HG03097 (cell line): Measurements from ENCODE around the gene CAND2.

Experiments
- ATAC-seq: cut with Tn5 transposase; IDR thresholded peaks from one replicate; pipeline ENCODE4 v1.9.1; 2021; ENCODE audit not compliant: unreplicated experiment, low FRiP score

CAND2 gene

DNA sequence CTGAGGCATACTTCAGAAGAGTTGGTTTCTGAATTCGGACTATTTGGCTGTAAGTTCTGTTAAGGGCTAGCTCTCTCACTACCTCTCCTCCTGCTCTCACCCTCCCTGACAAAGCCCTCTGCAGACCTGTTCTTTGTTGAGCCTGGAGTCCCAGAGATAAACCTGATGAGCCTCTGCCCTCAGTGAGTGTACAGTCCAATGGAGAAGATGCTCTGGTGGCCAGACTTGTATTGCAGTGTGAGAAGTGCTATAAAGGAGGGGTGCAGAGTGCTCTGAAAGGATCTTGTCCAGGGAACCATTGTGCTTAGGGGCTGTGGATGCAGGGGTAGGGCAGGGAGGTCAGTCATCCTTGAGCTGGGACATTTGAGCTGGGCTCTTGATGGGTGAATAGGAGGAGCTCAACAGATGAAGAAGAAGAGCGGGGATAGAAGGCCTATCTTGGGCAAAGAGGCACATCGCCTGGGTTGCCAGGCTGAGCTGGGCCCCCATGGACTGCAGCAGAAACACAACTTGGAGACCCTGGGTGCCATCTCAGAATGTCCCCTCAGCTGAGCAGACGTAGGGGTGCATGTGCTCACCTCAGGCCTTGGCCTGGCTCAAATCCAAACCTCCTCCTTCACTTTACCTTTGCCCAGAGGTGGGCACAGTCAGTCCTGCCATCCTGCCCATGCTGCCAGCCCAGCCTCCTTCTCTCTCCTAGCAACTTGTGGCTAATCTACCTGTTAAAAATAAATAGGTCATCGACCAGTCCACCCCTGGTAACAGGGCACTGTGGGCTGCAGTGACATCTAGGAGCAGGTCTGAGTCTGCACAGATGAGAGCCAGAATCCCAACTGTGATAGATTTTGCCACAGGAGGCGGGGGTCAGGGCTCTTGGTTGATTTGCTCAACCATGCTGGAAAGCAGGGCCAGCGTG, 3.3 kb downstream of the CAND2 start:
- ATAC-seq: no peak

GRCh38 chr3:12803371-12803770, 6.9 kb downstream of the CAND2 start:
- no peak for ATAC-seq

GRCh38 chr3:12807066-12807465, 10.6 kb downstream of the CAND2 start:
- no peak for ATAC-seq

GRCh38 chr3:12807601-12808359, 11.3 kb downstream of the CAND2 start:
- no peak for ATAC-seq

- no peak for ATAC-seq
Measured at GRCh38 chr3:12808587-12808986, 12.1 kb downstream of the CAND2 start.

DNA sequence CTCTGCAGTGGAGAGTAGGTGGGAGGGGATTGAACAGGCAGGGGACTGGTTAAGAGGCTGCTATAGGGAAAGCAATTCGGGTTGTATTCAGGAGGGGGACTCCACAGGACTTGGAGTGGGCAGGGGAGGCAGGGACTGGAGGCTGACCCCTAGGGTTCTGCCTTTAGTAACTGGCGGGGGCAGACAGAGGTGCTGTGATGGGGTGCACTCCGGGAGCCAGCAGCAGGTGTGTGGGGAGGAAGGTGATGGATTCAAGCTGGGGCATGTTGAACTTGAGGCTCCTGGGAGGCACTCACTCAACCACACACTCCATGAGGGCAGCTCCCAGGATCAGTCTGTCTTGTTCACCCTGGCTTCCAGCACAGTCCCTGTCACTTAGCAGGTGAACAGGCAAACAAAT, 12.5 kb downstream of the CAND2 start:
- no peak for ATAC-seq

GRCh38 chr3:12809435-12809834, 13.0 kb downstream of the CAND2 start:
- ATAC-seq: no peak

DNA sequence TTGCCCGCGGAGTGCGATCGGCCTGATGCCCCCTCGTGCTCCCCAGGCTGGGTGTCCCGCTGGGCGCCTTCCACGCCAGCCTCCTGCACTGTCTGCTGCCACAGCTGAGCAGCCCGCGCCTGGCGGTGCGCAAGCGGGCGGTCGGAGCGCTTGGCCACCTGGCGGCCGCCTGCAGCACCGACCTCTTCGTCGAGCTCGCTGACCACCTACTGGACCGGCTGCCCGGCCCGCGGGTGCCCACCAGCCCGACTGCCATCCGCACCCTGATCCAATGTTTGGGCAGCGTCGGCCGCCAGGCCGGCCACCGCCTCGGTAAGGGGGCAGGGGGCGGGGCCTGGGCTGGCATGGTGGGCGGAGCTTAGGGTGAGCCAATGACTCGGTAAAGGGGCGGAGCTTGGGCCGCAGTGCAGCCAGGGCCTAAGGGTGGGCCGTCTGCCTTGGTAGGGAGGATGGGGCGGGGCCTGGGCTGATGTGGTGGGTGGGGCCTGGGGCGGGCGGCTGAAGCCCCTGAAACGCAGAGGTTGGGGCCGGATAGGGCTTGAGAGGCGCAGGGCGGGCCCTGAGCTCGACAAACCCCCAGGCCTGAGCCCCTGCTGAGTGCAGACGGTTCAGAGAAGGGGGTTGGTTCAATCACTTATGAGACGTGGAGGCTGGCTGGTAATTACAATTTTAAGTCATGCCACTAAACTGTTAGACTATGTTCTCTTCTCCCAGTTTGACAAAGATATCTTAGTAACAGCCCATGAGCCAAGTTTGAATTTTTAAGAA, 13.7 kb downstream of the CAND2 start:
- peak; percentile 93 for ATAC-seq

DNA sequence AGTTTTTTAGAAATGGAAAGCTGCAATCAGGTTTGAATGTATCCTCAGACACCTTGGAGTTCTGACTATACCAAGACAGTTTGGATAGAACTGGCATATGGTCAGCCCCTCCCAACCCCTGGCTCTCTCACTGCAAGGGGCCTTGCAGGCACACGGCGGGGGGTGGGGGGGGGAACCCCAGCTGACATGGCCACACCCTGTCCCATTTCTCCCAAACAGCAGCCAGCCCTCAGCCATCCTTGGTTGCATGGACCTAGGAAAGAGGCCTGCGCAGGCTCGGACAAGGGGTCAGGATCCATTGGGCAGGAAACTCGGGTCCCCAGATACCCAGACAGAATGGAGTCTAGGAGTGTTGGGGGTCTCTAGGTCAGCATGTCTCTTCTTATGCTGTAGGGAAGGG, 14.5 kb downstream of the CAND2 start:
- ATAC-seq: no peak

DNA sequence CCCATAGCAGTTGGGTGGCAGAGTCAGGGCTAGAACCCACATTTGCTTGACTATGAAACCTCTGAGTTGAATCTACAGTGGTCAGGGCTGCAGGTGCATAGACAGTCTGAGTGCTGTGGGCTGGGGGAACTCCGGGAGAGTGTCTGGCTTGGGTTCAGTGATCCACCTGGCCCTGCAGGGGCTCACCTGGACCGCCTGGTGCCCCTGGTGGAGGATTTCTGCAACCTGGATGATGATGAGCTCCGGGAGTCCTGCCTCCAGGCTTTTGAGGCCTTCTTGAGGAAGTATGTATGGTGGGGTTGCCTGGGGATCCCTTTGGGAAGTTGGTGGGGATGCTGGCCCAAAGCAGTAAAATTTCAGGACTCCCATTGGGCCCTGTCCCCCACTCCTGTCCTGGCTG, 16.3 kb downstream of the CAND2 start:
- no peak for ATAC-seq

GRCh38 chr3:12813967-12814366, 17.5 kb downstream of the CAND2 start:
- ATAC-seq: no peak

GRCh38 chr3:12815078-12815477, 18.6 kb downstream of the CAND2 start:
- no peak for ATAC-seq

DNA sequence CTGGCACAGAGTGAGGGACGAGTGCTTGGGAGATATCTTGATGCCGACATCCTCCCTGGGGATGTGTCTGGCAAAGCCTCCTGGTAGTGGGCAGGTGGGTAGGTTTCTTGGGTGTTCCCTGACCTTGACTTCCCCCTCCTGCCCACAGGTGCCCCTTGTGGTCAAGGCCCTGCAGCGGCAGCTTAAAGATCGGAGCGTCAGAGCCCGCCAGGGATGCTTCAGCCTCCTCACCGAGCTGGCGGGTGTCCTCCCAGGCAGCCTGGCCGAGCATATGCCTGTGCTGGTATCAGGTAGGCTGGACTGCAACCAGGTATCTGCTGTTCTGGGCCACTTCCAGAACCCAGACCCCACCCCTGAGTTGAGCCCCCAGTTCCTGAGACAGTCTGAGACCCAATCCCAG, 19.2 kb downstream of the CAND2 start:
- ATAC-seq: no peak

DNA sequence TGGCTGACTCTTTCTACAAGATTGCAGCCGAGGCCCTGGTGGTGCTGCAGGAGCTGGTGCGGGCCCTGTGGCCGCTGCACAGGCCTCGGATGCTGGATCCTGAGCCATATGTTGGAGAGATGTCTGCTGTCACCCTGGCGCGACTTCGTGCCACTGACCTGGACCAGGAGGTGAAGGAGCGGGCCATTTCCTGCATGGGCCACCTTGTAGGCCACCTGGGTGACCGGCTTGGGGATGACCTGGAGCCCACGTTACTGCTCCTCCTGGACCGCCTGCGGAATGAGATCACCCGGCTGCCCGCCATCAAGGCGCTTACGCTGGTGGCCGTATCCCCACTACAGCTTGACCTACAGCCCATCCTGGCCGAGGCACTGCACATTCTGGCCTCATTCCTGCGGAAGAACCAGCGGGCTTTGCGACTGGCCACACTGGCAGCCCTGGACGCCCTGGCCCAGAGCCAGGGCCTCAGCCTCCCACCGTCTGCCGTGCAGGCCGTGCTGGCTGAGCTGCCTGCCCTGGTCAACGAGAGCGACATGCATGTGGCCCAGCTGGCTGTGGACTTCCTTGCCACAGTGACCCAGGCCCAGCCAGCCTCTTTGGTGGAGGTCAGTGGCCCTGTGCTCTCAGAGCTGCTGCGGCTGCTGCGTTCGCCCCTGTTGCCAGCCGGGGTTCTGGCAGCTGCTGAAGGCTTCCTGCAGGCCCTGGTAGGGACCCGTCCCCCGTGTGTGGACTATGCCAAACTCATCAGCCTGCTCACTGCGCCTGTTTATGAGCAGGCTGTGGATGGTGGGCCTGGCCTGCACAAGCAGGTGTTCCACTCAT, 20.3 kb downstream of the CAND2 start:
- no peak for ATAC-seq

DNA sequence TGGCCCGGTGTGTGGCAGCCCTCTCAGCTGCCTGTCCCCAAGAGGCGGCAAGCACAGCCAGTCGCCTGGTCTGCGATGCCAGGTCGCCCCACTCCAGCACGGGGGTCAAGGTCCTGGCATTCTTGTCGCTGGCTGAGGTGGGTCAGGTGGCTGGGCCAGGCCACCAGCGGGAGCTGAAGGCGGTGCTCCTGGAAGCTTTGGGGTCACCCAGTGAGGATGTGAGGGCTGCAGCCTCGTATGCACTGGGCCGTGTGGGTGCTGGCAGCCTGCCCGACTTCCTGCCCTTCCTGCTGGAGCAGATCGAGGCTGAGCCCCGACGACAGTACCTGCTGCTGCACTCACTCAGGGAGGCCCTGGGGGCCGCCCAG, 20.8 kb downstream of the CAND2 start:
- ATAC-seq: no peak

DNA sequence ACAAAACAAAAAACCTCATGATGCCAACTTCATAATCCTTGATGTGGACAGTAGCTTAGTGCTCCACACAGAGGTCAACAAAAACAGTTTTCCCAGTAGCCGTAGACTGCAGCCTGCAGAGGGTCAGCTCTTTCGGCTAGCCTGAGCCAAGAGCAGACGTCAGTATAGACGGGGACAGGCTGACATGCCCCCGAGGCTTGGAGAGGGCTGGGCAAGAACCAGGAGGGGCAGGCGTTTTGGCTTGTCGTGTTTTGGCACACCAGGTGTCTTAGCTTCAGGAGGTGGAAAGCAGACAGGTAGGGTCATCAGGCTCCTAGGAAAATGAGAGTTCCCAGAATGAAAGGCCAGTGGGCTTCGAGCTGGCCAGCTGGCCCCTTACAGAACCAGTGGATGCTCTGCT, 21.8 kb downstream of the CAND2 start:
- no peak for ATAC-seq

- ATAC-seq: no peak
Measured at GRCh38 chr3:12818773-12819172, 22.3 kb downstream of the CAND2 start.

GRCh38 chr3:12822725-12823373, 26.4 kb downstream of the CAND2 start:
- no peak for ATAC-seq

- no peak for ATAC-seq
Measured at GRCh38 chr3:12824299-12824698, 27.8 kb downstream of the CAND2 start.

GRCh38 chr3:12825156-12825555, 28.7 kb downstream of the CAND2 start:
- ATAC-seq: no peak
